GM19395 (cell line): ENCODE data around the gene PPP1R36.
"Not testable (repeated sequence)": the region's sequence is repeated elsewhere in the genome, so short reads cannot be mapped to it uniquely, and the experiment has no call there.

Experiments used
- ATAC-seq: cut with Tn5 transposase; IDR thresholded peaks from one replicate; pipeline ENCODE4 v1.9.1; 2021; ENCODE audit warnings: mild to moderate bottlenecking, moderate library complexity; ENCODE audit not compliant: unreplicated experiment

Gene PPP1R36

DNA sequence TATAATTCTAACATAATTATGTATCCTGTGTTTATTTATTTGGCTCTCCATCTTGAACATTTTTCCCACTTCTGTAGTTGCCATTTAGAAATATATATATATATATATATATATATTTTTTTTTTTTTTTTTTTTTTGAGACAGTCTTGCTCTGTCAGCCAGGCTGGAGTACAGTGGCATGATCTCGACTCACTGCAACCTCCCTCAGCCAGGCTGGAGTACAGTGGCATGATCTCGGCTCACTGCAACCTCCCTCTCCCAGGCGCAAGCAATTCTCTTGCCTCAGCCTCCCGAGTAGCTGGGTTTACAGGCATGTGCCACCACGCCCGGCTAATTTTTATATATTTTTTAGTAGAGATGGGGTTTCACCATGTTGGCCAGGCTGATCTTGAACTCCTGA, 32.1 kb upstream of the PPP1R36 start:
- not testable (repeated sequence) for ATAC-seq

GRCh38 chr14:64518229-64518628, 31.5 kb upstream of the PPP1R36 start:
- no peak for ATAC-seq

DNA sequence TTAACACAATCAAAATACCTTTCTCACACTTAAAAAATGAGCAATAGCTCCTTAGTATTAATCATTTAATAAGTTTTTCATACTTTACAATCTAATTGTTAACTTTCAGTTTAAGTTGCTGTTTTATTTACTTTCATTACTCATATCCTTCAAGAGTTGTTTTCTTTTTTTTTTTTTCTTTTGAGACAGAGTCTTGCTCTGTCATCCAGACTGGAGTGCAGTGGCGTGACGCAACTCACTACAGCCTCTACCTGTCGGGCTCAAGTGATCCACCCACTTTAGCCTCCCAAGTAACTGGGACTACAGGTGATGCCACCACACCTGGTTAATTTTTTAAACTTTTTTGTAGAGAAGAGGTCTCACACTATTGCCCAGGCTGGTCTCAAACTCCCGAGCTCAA, 29.1 kb upstream of the PPP1R36 start:
- ATAC-seq, result no peak

GRCh38 chr14:64522591-64523355, 27.0 kb upstream of the PPP1R36 start:
- no peak for ATAC-seq

- ATAC-seq, result no peak
These were observed 24.4 kb upstream of the PPP1R36 start for GRCh38 chr14:64525354-64525753.

GRCh38 chr14:64531567-64531966, 18.2 kb upstream of the PPP1R36 start:
- ATAC-seq, result no peak

DNA sequence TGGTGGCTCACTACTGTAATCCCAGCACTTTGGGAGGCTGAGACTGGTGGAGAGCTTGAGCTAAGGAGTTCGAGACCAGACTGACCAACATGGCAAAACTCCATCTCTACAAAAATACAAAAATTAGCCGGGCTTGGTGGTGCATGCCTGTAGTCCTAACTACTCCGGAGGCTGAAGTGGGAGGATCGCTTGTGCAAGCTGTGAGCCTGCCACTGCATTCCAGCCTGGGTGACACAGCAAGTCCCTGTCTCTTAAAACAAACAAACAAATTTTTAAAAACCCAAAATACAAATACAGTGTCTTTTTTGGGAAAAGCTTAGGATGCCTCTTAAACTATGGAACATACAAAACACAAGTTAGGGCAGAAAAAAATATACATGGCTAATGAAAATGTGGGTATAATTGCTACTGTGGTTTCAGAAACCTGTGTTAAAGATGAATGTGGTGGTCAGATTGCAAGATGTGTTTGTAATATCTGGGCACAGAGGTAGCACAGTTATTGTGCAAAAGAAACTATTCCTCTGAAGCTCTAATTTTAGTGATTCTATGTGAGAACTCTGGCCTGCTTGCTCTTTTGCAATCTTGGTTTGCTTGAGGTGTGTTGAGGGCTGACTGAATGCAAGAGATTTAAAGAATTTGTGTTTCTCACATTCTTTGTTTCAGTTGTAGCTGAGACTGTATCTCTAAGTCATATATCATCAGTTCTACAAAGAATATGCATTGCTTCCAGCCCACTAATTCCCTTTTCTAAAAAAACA, 13.1 kb upstream of the PPP1R36 start:
- ATAC-seq, result no peak

DNA sequence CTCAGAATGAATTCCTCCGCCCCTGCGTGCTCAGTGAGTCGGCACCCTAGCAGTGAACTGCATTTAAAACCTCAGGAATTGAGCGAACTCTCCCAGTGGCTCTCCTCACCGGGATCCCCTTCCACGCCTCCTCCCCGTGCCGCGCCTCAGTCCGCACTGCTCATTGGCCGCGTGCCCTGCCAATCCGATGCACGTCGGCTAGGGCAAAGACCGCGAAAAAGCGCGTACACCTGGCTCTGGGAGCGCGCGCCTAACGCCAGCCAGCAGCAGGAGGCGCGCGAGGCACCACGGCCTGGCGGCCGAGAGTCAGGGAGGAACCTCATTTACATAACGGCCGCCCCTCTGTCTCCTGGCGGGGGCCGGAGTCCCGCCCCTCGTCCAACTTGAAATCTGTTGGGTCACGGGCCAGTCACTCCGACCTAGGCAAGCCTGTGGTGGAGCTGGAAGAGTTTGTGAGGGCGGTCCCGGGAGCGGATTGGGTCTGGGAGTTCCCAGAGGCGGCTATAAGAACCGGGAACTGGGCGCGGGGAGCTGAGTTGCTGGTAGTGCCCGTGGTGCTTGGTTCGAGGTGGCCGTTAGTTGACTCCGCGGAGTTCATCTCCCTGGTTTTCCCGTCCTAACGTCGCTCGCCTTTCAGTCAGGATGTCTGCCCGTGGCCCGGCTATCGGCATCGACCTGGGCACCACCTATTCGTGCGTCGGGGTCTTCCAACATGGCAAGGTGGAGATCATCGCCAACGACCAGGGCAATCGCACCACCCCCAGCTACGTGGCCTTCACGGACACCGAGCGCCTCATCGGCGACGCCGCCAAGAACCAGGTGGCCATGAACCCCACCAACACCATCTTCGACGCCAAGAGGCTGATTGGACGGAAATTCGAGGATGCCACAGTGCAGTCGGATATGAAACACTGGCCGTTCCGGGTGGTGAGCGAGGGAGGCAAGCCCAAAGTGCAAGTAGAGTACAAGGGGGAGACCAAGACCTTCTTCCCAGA, 9.3 kb upstream of the PPP1R36 start, which contains the start of gene HSPA2:
Gene HSPA2 (plus strand): TSS at position 534 of the 995 bp plus-strand sequence. CDS start 109 bp downstream, at position 643.
- ATAC-seq, result peak; percentile 97

GRCh38 chr14:64541261-64541971, 8.3 kb upstream of the PPP1R36 start:
- no peak for ATAC-seq

DNA sequence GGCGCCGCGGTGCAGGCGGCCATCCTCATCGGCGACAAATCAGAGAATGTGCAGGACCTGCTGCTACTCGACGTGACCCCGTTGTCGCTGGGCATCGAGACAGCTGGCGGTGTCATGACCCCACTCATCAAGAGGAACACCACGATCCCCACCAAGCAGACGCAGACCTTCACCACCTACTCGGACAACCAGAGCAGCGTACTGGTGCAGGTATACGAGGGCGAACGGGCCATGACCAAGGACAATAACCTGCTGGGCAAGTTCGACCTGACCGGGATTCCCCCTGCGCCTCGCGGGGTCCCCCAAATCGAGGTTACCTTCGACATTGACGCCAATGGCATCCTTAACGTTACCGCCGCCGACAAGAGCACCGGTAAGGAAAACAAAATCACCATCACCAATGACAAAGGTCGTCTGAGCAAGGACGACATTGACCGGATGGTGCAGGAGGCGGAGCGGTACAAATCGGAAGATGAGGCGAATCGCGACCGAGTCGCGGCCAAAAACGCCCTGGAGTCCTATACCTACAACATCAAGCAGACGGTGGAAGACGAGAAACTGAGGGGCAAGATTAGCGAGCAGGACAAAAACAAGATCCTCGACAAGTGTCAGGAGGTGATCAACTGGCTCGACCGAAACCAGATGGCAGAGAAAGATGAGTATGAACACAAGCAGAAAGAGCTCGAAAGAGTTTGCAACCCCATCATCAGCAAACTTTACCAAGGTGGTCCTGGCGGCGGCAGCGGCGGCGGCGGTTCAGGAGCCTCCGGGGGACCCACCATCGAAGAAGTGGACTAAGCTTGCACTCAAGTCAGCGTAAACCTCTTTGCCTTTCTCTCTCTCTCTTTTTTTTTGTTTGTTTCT, 7.6 kb upstream of the PPP1R36 start:
- no peak for ATAC-seq

DNA sequence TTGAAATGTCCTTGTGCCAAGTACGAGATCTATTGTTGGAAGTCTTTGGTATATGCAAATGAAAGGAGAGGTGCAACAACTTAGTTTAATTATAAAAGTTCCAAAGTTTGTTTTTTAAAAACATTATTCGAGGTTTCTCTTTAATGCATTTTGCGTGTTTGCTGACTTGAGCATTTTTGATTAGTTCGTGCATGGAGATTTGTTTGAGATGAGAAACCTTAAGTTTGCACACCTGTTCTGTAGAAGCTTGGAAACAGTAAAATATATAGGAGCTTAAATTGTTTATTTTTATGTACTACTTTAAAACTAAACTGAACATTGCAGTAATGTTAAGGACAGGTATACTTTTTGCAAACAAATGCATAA, 6.9 kb upstream of the PPP1R36 start:
- ATAC-seq, result no peak

GRCh38 chr14:64544607-64545312, 5.0 kb upstream of the PPP1R36 start:
- no peak for ATAC-seq

DNA sequence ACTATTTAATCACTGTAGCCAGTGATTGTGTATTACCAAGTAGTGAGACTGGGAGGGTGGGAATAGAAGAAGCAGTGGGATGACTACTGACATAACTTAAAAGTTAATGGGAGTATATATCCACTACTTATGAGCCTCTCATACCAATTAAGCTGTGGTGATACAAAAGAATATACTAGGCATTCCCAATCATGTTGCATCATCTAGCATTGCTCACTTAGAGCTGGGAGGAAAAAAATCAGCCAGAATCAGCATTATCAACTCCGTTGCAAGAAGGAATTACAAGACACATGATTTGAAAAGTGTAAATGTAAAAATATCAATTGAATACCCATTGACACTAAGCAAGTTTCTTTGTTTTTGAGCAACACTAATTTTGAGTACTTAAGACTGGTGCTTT, 745 bp upstream of the PPP1R36 start:
- no peak for ATAC-seq

GRCh38 chr14:64550621-64551333, 1.0 kb downstream of the PPP1R36 start:
- no peak for ATAC-seq

GRCh38 chr14:64554556-64554955, 4.8 kb downstream of the PPP1R36 start:
- no peak for ATAC-seq

- no peak for ATAC-seq
These were observed 6.8 kb downstream of the PPP1R36 start for GRCh38 chr14:64556526-64556925.

DNA sequence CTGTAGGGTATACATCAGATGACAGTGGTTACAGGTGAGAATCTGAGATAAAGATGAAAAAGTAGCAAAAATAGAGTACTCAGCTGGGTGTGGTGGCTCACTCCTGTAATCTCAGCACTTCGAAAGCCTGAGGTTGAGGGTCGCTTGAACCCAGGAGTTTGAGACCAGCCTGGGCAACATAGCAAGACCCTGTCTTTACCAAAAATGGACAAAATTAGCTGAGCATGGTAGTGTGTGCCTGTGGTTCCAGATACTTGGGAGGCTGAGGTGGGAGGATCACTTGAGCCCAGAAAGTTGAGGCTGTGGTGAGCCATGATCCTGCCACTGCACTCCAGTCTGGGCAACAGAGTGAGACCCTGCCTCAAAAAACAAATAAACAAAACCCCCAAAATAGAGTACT, 8.5 kb downstream of the PPP1R36 start:
- ATAC-seq, result not testable (repeated sequence)

GRCh38 chr14:64561631-64562030, 11.9 kb downstream of the PPP1R36 start:
- no peak for ATAC-seq
